GM19324 (cell line): ENCODE results near the gene SMAD5.

ENCODE experiments used
- ATAC-seq: cut with Tn5 transposase; IDR thresholded peaks from one replicate; pipeline ENCODE4 v1.9.1; 2021; ENCODE audit warnings: mild to moderate bottlenecking, moderate library complexity; ENCODE audit not compliant: unreplicated experiment, low FRiP score

The SMAD5 gene

GRCh38 chr5:136153581-136154236 is 21.1 kb downstream of the SMAD5 start:
- no peak for ATAC-seq

- ATAC-seq = no peak
Observed at GRCh38 chr5:136155078-136155477, 22.4 kb downstream of the SMAD5 start.

GRCh38 chr5:136155761-136156160 is 23.1 kb downstream of the SMAD5 start:
- no peak for ATAC-seq

- ATAC-seq = no peak
Observed at GRCh38 chr5:136157514-136157913, 24.9 kb downstream of the SMAD5 start.

GRCh38 chr5:136159457-136159856 is 26.8 kb downstream of the SMAD5 start:
- ATAC-seq = no peak

- ATAC-seq = no peak
Observed at GRCh38 chr5:136162008-136162407, 29.4 kb downstream of the SMAD5 start.

- ATAC-seq = no peak
Observed at GRCh38 chr5:136164226-136164625, 31.6 kb downstream of the SMAD5 start.

- ATAC-seq = no peak
Observed at GRCh38 chr5:136166909-136167308, 34.3 kb downstream of the SMAD5 start.

- ATAC-seq = no peak
Observed at GRCh38 chr5:136169218-136169617, 36.6 kb downstream of the SMAD5 start.

GRCh38 chr5:136174021-136174659 is 41.5 kb downstream of the SMAD5 start:
- ATAC-seq = no peak

GRCh38 chr5:136182618-136183017 is 50.0 kb downstream of the SMAD5 start:
- ATAC-seq = no peak

- no peak for ATAC-seq
Observed at GRCh38 chr5:136185974-136186665, 53.5 kb downstream of the SMAD5 start.

- no peak for ATAC-seq
Observed at GRCh38 chr5:136186796-136187195, 54.2 kb downstream of the SMAD5 start.

GRCh38 chr5:136188859-136189258 is 56.2 kb downstream of the SMAD5 start:
- ATAC-seq = no peak

- no peak for ATAC-seq
Observed at GRCh38 chr5:136190091-136190720, 57.6 kb downstream of the SMAD5 start.

GRCh38 chr5:136190904-136191303 is 58.3 kb downstream of the SMAD5 start:
- no peak for ATAC-seq

- ATAC-seq = no peak
Observed at GRCh38 chr5:136191304-136192014, 58.8 kb downstream of the SMAD5 start.

GRCh38 chr5:136192015-136192525 is 59.4 kb downstream of the SMAD5 start:
- ATAC-seq = no peak

- ATAC-seq = no peak
Observed at GRCh38 chr5:136192526-136193321, 60.1 kb downstream of the SMAD5 start, which contains the start of gene SMIM32. Gene SMIM32, minus strand, starts transcription at chr5:136193162. Its CDS starts 638 bp downstream, at chr5:136192524.
